Right forelimb (tissue), 1 donor: ENCODE measurements around the gene ZNF3.

Experiments
- DNase-seq: peaks from one replicate; pipeline ENCODE4 v3.0.0-alpha.2; 2018

Gene ZNF3

GRCh38 chr7:100107890-100108289, 26.4 kb upstream of the ZNF3 start:
- DNase-seq: no peak

DNA sequence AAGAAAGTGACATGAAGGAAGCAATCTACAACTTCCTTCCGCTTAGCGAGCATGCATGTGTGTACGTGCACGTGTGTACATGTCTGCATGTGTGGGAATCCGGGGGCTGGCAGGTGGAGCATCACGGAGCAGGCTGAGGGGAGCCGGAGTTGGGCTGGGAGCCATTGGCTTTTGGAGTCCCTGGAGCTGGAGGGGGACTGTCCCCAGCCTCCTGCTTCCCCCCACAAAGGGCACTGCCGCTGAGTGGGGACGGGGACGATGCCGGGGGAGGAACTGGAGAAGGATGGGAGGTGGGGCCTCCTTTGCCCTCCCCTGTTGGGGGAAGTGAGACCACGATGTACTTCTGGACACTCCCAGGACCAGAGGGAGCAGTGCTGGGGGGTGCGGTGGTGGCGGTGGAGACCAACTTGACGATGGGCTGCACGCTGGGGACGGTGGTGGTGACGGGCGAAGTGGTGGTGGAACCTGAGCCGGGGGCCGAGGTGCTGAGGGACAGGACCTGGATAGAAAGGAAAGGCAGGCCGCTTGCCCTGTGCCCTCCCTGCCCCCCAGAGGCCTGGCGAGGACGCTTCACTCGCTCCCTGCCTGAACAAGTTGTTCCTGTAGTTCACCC, 25.7 kb upstream of the ZNF3 start:
- DNase-seq: no peak

GRCh38 chr7:100106633-100107032, 25.1 kb upstream of the ZNF3 start:
- DNase-seq: no peak

DNA sequence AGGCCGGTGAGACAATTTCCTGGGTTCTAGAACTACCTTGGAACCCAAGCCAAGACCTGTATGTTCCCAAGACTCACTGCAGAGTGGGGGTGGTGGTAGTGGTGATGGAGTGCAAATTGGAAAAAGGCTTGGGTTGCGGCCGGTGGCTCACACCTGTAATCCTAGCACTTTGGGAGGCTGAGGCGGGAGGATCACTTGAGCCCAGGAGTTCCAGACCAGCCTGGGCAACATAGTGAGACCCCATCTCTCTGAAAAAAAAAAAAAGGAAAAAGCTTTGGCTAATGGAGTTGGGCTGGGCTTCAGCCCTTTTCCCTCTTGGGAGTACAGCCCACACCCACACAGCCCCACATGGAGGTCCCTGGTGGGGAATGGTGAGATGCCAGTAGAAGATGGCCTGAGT, 24.0 kb upstream of the ZNF3 start:
- DNase-seq: no peak

DNA sequence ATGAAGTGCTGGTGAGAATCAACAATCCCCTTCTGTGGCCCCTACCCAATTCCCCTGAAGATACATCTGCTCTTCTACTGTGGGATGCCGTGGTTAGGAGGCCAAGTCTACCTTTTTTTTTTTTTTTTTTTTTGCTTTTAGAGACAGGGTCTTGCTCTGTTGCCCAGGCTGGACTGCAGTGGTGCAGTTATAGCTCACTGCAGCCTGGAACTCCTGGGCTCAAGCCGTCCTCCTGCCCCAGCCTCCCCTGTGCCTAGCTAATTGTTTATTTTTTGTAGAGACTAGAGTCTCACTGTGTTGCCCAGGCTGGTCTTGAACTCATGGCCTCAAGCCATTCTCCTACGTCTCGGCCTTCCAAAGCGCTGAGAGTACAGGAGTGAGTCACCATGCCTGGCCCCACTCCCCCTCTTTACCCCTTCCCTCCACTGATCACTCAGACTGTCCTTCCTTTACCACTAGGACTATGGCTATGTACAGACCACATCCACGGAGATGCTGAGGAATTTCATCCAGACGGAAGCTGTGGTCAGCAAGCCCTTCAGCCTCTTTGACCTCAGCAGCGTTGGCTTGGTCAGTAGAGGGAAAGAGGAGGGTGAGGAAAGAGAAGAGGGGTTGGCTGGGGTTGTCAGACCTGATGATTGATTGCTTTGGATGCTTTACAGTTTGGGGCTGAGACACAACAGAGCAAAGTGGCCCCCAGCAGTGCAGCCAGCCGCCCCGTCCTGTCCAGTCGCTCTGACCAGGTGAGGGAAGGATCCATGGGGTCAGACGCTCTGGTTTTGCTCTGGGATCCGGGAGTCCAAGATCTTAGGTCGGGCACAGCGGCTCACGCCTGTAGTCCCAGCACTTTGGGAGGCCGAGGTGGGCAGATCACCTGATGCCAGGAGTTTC, 21.7 kb upstream of the ZNF3 start:
- DNase-seq: no peak

- peak; percentile 98 for DNase-seq
These were observed 19.7 kb upstream of the ZNF3 start, which contains the start of the genes AP4M1 and MCM7 for GRCh38 chr7:100101016-100101862. Gene AP4M1 (plus strand): TSS chr7:100101643. CDS start chr7:100101715, 72 bp downstream. Gene MCM7 (minus strand): TSS chr7:100101397. CDS start chr7:100101294, 103 bp downstream.

DNA sequence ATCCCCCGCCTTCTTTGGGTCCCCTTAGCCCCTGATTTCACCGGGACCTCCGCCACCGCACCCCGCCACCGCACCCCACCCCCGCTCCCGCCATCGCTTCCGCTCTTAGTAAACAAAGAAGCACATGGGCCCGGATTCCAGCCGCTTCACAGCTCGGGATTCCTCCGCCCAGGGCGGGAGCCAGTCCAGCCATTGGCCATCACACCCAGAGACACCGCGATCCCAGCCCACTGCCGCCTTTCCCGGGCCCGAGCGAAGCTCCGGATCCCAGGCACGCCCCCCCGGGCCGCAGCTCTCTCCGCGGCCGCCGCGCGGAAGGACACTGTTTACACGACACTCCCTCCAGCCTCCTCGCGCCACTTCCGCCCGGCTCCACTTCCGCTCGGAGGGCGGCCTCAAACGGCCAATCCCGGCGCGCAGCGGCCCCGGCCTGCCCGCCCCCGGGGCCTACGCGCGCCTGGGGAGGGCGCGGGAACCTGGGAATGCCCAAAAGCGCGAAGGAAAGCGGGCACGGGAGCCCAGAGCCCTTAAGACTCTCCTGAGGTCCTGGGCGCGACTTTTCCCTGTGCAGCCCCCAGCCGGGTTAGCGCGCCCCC, 19.0 kb upstream of the ZNF3 start:
- DNase-seq: peak; percentile 97

GRCh38 chr7:100099452-100099851, 17.9 kb upstream of the ZNF3 start:
- DNase-seq: no peak

GRCh38 chr7:100098913-100099312, 17.4 kb upstream of the ZNF3 start:
- DNase-seq: no peak

DNA sequence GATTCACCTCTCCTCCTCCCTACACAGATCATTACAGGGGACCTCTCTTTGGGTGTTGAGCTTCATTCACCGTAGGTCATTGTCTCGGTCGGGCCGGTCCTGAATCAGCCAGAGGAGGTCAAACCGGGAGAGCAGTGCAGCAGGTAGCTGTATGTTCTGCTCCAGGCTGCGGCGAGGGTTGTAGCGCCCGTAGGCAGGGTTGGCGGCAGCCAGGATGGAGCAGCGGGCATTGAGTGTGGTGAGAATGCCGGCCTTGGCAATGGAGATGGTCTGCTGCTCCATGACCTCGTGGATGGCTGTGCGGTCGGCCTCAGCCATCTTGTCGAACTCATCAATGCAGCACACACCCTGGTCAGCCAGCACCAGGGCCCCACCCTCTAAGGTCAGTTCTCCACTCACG, 14.2 kb upstream of the ZNF3 start:
- DNase-seq: no peak

DNA sequence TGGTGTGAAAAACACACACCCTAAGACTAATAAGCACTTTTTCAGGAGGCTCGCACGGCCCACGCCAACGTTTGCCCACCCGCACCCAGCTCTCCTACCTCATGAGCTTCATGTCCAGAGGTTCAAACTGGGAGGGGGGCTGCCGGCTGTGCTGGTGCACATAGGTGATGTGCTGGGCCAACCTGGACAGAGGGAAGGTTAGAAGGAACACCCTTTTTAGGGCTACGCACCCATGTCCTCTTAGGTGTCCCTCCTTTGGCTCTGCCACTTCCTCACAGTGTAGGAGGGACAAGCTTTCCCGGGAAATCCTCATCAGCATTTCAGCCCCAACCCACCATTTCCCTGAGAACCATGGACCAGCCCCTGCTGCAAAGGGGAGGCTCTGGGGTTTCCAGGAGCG, 13.8 kb upstream of the ZNF3 start:
- DNase-seq: no peak

- DNase-seq: no peak
These were observed 12.5 kb upstream of the ZNF3 start for GRCh38 chr7:100093925-100094486.

DNA sequence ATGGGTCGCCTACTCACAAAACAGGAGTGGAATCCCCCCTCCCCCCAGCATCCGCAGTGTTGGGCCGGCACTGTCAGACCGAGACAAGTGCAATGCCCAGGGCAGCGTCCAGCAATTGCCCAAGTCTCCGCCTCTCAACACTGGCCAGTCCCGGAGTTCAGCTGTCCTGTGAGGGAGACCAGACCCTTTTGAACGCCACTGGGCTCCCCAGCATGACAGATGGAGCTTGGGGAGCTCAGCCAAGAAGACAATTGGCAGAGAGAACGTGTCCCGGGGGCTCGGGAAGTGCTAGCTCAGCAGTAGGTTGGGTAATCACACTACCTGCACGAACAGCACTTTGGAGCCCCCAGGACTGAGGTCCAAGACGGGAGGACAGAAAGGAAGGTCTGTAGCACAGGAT, 12.0 kb upstream of the ZNF3 start:
- DNase-seq: no peak

DNA sequence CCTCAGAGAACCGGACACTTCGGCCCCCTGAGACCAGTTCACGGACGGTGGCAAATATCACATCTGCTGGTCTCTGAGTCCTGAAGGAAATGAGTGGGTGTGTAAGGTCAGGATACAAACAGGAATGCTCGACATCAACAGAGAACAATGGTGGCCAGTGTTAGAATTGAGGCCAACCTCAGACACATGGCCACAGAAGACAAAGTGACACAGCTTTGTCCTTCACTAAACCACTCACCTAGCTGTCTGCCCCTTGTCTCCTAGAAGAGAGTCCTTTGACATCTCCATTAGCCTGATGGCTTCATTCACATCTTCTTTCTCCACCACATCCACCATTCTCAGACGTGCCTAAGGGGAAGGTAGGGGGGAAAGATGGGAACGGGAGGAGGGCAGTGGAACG, 11.5 kb upstream of the ZNF3 start:
- DNase-seq: no peak

GRCh38 chr7:100091411-100092181, 10.1 kb upstream of the ZNF3 start:
- DNase-seq: no peak

- DNase-seq: no peak
These were observed 9.2 kb upstream of the ZNF3 start for GRCh38 chr7:100090527-100091410.

DNA sequence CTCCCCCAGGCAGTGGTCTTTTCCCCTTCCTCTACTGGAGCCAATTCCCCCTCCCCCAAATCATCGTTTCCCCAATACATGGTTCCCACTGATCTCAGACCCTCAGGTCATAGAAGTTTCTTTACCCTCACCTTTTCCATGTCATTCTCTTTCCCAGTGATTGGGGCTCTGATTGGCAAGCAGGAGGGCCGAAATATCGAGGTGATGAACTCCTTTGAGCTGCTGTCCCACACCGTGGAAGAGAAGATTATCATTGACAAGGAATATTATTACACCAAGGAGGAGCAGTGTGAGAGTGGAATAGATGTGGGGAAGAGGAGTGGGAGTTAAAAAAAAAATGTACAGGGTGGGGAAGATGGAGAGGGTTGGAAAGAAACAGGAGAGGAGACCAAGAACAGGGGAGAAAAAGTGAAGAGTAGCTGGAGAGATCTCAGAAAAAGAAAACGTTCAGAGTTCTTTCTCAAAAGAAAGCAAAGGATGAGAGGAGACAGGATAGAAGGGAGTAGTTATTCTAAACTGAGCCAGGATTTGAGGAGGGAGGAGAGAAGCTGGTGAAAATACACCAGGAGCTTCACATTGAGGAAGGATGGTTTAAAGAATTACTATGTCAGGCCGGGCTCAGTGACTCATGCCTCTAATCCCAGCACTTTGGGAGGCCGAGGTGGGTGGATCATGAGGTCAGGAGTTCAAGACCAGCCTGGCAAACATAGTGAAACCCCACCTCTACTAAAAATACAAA, 8.1 kb upstream of the ZNF3 start:
- DNase-seq: no peak

- peak; percentile 91 for DNase-seq
These were observed 7.3 kb upstream of the ZNF3 start, which contains the start of gene COPS6 for GRCh38 chr7:100088621-100089457. Gene COPS6 (plus strand): TSS chr7:100088969. CDS start chr7:100088991, 22 bp downstream.

DNA sequence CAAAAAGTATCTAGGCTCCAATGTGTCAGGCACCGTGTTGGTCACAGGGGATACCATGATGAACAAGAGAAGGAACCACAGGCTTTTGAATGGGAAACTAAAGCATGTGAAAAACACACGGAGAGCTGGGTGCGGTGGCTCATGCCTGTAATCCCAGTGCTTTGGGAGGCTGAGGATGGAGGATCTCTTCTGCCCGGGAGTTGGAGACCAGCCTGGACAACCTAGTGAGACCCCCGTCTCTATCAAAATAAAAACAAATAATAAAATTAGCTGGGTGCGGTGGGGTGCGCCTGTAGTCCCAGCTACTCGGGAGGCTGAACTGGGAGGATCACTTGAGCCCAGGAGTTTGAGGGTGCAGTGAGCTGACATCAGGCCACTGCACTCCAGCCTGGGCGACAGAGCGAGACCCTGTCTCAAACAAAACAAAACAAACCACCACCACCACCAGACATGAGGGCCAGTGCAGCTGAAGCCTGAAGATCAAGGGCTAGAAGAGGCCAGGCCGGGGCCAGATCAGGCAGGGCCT, 6.6 kb upstream of the ZNF3 start:
- no peak for DNase-seq
